K562 (cell line): Measurements from ENCODE around the gene ZDHHC8. TPM values are rescaled to one million over a fixed set of nuclear protein-coding genes. Genes with fewer than 3 reads are reported as not detected.

Experiments used
- ATAC-seq: fragments of 200-7000 bp; cut with Tn5 transposase; 3 replicates; pipeline ENCODE4 v1.9.1; 2020; ENCODE audit warnings: moderate library complexity
- BruUV-seq: library from RNA; stranded (reverse); fragments of 400-500 nt; replicated peaks from 2 replicates; lab custom pipeline; 2021; lab: Mats Ljungman, UMichigan
- CTCF ChIA-PET: fragments of 300-600 bp; formaldehyde crosslinking; extraction: SDS; loops from one replicate; lab custom pipeline; 2021; ENCODE audit warnings: low intra/inter-chr PET ratio; lab: Yijun Ruan, JAX
- POLR2A ChIA-PET: fragments of 300-600, 350-650 bp; sonication (Branson Sonifier 250); formaldehyde crosslinking; extraction: SDS; loops from one replicate; lab custom pipeline; 2021; ENCODE audit warnings: antibody characterized with exemption, inconsistent platforms; lab: Yijun Ruan, JAX
- DNase-seq, 4 experiments: peaks; one replicate each; pipeline versions ENCODE4 v3.0.0 to v3.0.0-alpha.2; 2011 to 2018; ENCODE audit warnings: low spot score in 3 of 4, mixed read lengths in 3 of 4; ENCODE audit errors: extremely low read depth in 1 of 4
- FAIRE-seq: peaks from 2 replicates; lab custom pipeline; 2011; peaks lifted over from hg19 to GRCh38; lab: Jason Lieb, UNC
- H2AFZ ChIP-seq: 2 replicates; pipeline ENCODE4 v1.6.0; 2011; ENCODE audit warnings: low read depth, low read length, control low read depth, inconsistent platforms
- H3K27ac ChIP-seq: fragments of 200-600 bp; 3 replicates; pipeline ENCODE4 v1.8.0; 2011; ENCODE audit warnings: low read depth, mild to moderate bottlenecking, control low read depth, inconsistent platforms, low read length, moderate library complexity, mixed read lengths; ENCODE audit errors: extremely low read depth
- H3K27me3 ChIP-seq, 2 experiments: fragments of 300-600 bp in 1 of 2; 2 replicates in 1 of 2; 3 replicates in 1 of 2; pipeline versions ENCODE4 v1.6.0 to v1.8.0; 2011; ENCODE audit warnings: inconsistent platforms in 2 of 2, low read length in 2 of 2, mild to moderate bottlenecking in 1 of 2, mixed read lengths in 1 of 2, moderate library complexity in 1 of 2; ENCODE audit not compliant: control insufficient read depth in 2 of 2, insufficient read depth in 2 of 2
- H3K36me3 ChIP-seq: fragments of 300-600 bp; 3 replicates; pipeline ENCODE4 v1.8.0; 2011; ENCODE audit warnings: mild to moderate bottlenecking, low read length, inconsistent platforms; ENCODE audit not compliant: control insufficient read depth, insufficient read depth
- H3K4me1 ChIP-seq, 2 experiments: fragments of 200-600 bp in 1 of 2; replicated peaks in 1 of 2; 2 replicates in 1 of 2; 3 replicates in 1 of 2; pipeline versions ENCODE4 v1.5.1 to v1.8.0; 2011; ENCODE audit warnings: inconsistent platforms in 2 of 2, low read length in 2 of 2, mild to moderate bottlenecking in 1 of 2, mixed read lengths in 1 of 2, moderate library complexity in 1 of 2; ENCODE audit not compliant: control insufficient read depth in 2 of 2, insufficient read depth in 2 of 2
- H3K4me2 ChIP-seq: 2 replicates; pipeline ENCODE4 v1.6.1; 2011; ENCODE audit warnings: low read length, control low read depth, inconsistent platforms, mixed read lengths; ENCODE audit not compliant: insufficient read depth
- H3K4me3 ChIP-seq: fragments of 200-600 bp; sonication (generic), shearing (Covaris generic); 2 replicates; pipeline ENCODE4 v1.5.1; 2016; ENCODE audit warnings: control low read depth, inconsistent platforms
- H3K79me2 ChIP-seq: fragments of 200-600 bp; 3 replicates; pipeline ENCODE4 v1.8.0; 2011; ENCODE audit warnings: low read length, inconsistent platforms; ENCODE audit not compliant: control insufficient read depth, insufficient read depth
- H3K9ac ChIP-seq, 2 experiments: 2 replicates each; pipeline versions ENCODE4 v1.6.0 to v1.6.1; 2011; ENCODE audit warnings: low read depth in 2 of 2, low read length in 2 of 2, control low read depth in 1 of 2, inconsistent platforms in 1 of 2, mild to moderate bottlenecking in 1 of 2, mixed read lengths in 1 of 2; ENCODE audit not compliant: insufficient read depth in 1 of 2
- H3K9me1 ChIP-seq: one replicate; pipeline ENCODE4 v1.6.0; 2011; ENCODE audit warnings: inconsistent platforms, mild to moderate bottlenecking, low read length, moderate library complexity; ENCODE audit not compliant: control insufficient read depth, insufficient read depth
- H3K9me3 ChIP-seq: replicated peaks from 2 replicates; pipeline ENCODE4 v1.5.1; 2011; ENCODE audit warnings: low read depth, low read length, inconsistent platforms; ENCODE audit not compliant: control insufficient read depth, insufficient read depth
- H4K20me1 ChIP-seq: replicated peaks from 2 replicates; pipeline ENCODE4 v1.6.1; 2011; ENCODE audit warnings: low read length, inconsistent platforms, mixed read lengths; ENCODE audit not compliant: control insufficient read depth, insufficient read depth
- MXD1 ChIP-seq: fragments of 250-450 bp; sonication (Bioruptor Pico); IDR thresholded peaks from 2 replicates; pipeline ENCODE4 v1.8.0; 2021; ENCODE audit warnings: borderline replicate concordance, mild to moderate bottlenecking, moderate library complexity; ENCODE audit not compliant: poor library complexity, severe bottlenecking
- PBX2 ChIP-seq, 2 experiments: IDR thresholded peaks in 1 of 2; conservative IDR thresholded peaks in 1 of 2; 2 replicates each; pipeline ENCODE4 v1.6.1; 2016; ENCODE audit warnings: low read depth in 2 of 2, mild to moderate bottlenecking in 1 of 2, missing compliant biosample characterization in 1 of 2, missing genetic modification characterization in 1 of 2, moderate library complexity in 1 of 2
- POLR2A ChIP-seq: fragments of 450-650 bp; conservative IDR thresholded peaks from 2 replicates; pipeline ENCODE4 v1.6.1; 2016
- POLR2AphosphoS2 ChIP-seq: IDR thresholded peaks from 2 replicates; pipeline ENCODE4 v1.6.1; 2012; ENCODE audit warnings: low read length, improper control_type of control experiment
- RBM39 ChIP-seq: fragments of 200-400 bp; formaldehyde crosslinking; optimal IDR thresholded peaks from 2 replicates; pipeline ENCODE3; 2018; ENCODE audit warnings: low read depth, low read length
- RHOXF2B ChIP-seq: fragments of 250-450 bp; sonication (Bioruptor Pico); conservative IDR thresholded peaks from 2 replicates; pipeline ENCODE4 v1.5.1; 2021
- ZFPM2 ChIP-seq: fragments of 250-450 bp; sonication (Bioruptor Pico); IDR thresholded peaks from 2 replicates; pipeline ENCODE4 v1.5.1; 2022; ENCODE audit warnings: mild to moderate bottlenecking
- WGBS: fragments of 100-300 bp; shearing (Covaris generic); methylation state at CpG from one replicate; pipeline ENCODE4 v1.1.6; 2016; ENCODE audit warnings: low coverage, mixed read lengths; ENCODE audit not compliant: insufficient coverage; ENCODE audit errors: missing lambda C conversion rate; 5-methylcytosine and 5-hydroxymethylcytosine counted together
- in situ Hi-C: fragments of 300-500 bp; cut with MboI; formaldehyde crosslinking; loops from 4 replicates; pipeline ENCODE4 v1.15.0; 2018; ENCODE audit warnings: inconsistent platforms, mixed read lengths
- intact Hi-C: fragments of 100-400 bp; cut with micrococcal nuclease; formaldehyde crosslinking; loops from 2 replicates; pipeline ENCODE4 v1.14.2; 2022
- polyA plus RNA-seq, 8 experiments: library from polyadenylated mRNA; depleted of rRNA in 4 of 8; stranded (reverse) in 5 of 8; unstranded in 3 of 8; fragments of >200 nt; fragmentation: Nextera tagmentation in 2 of 8; fragmentation: Illumina TruSeq in 1 of 8; extraction: Ambion mirVana in 2 of 8; extraction: Trizol in 1 of 8; gene quantifications; 2 replicates each; pipeline versions ENCODE4 v1.2.1 to v1.2.3, GENCODE V29; 2011 to 2014; ENCODE audit warnings: inconsistent platforms in 1 of 8, missing spikeins in 1 of 8
- total RNA-seq, 7 experiments: library from RNA; depleted of rRNA in 6 of 7; stranded (reverse); fragments of >200 nt in 6 of 7; fragmentation: Illumina TruSeq in 2 of 7; extraction: Trizol in 2 of 7; gene quantifications; 2 replicates each; pipeline versions ENCODE4 v1.2.1 to v1.2.3, GENCODE V29; 2011 to 2021; ENCODE audit warnings: low replicate concordance in 1 of 7

ZDHHC8 gene
- total and polyA plus RNA-seq, 9 of the 15 experiments (the other 6 are each of a cell fraction or from before 2014, with no cell fraction given): 0.04 to 109 (median 16.4) TPM

DNA sequence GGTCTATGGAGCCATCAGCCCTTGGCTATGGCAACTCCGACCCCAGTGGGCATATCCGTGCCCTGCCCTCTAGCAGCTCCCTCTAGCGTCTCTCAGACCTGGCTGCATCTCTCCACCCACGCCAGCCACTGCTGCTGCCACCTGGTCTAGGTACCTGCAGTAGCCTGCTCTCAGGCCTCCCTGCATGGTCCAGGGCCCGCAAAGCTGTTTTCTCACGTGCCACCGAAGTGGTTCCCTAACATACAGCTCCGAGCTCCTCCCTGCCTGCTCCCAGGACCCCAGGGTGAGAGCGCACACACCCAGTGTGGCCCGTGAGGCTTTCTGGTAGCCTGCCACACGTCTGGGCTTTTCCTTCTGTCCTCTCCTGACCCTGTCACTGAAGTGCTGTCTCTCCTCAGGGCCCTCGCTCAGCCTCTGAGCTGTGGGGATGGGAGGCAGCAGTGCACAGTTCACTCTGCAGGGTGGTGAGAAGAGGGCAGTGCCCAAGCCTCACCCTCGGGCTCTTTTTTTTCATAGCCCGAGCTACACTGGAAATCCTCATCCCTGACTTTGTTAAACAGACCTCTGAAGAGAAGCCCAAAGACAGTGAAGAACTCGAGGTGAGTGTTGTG lies 37.3 kb upstream of the ZDHHC8 start (continued):
- TF ChIP-seq PBX2 (CRISPR knock-in tag; IDR thresholded peaks at IDR 0.05; ENCODE audit: low read depth) (no peak; the same call in 1 of the 2 replicates), PBX2 (tag; conservative IDR thresholded peaks at IDR 0.05; ENCODE audit: low read depth) (no peak), ZFPM2 (CRISPR knock-in tag) (no peak), POLR2A (no peak; the same call in 1 of the 2 replicates), RBM39 (no peak), MXD1 (no peak)

- ATAC-seq (no peak), FAIRE-seq (no peak)
- in situ Hi-C loops: no loop called here
Measured at GRCh38 chr22:20095521-20095920, 36.1 kb upstream of the ZDHHC8 start.

More at GRCh38 chr22:20095521-20095920, 36.1 kb upstream of the ZDHHC8 start:
- Histone ChIP-seq H3K27me3 (no peaks in the 10 kb centered on the region), H3K4me1 (peaks cover 0 to 4% of the 10 kb centered on the region in 2 experiments; a peak in 1 of 5 replicates), H3K36me3 (peaks cover 97% of the 10 kb centered on the region), H3K9me3 (no peaks in the 10 kb centered on the region; the same call in 1 of the 2 replicates), H3K27ac (no peak overlapping the region), H3K9ac (no peak overlapping the region), H3K79me2 (peaks cover 64% of the 10 kb centered on the region), H3K4me3 (no peak overlapping the region), H3K4me2 (no peak overlapping the region), H3K9me1 (no peaks in the 10 kb centered on the region), H4K20me1 (peaks cover 12% of the 10 kb centered on the region; the same call in 1 of the 2 replicates), H2AFZ (no peak overlapping the region)
- POLR2A ChIA-PET: interaction anchor here (1.0 to 19.4 kb wide), 4 partner anchors 13 to 107 kb away, joined by 3 to 513 read pairs (median 74); partner anchors contain the start of genes DGCR8, RANBP1 and TRMT2A
- WGBS: 93% methylated on average over 4 of the region's 4 CpGs
- CTCF ChIA-PET: no interaction called here
- TF ChIP-seq RHOXF2B (CRISPR knock-in tag) (0 out of 2 replicates have a peak, but pooled peaks have one; percentile 49), POLR2AphosphoS2 (no peak)
- BruUV-seq: no TSS peak
- no peak for DNase-seq
- intact Hi-C loops: no loop called here
